ENCODE results near the gene TTC39C.

Gene TTC39C

GRCh38 chr18:24003903-24004640, 10.5 kb upstream of the TTC39C start:
- no peak overlapping the region for H3K4me3 ChIP-seq (ENCODE audit: low read depth, low read length)
- no peaks in the 10 kb centered on the region for H3K9me3 ChIP-seq (ENCODE audit: severe bottlenecking)
- H3K36me3 ChIP-seq, result no peaks in the 10 kb centered on the region
- H3K27ac ChIP-seq, result no peak overlapping the region
- no peak for TF ChIP-seq CTCF (IDR thresholded peaks at IDR 0.05; ENCODE audit: low read depth, low read length)
- DNase-seq, result no peak
- no peaks in the 10 kb centered on the region for H3K27me3 ChIP-seq (ENCODE audit: insufficient read depth, low read depth, severe bottlenecking)

- Histone ChIP-seq H3K27me3 (ENCODE audit: insufficient read depth, low read depth, severe bottlenecking) (no peaks in the 10 kb centered on the region), H3K9me3 (ENCODE audit: severe bottlenecking) (no peaks in the 10 kb centered on the region), H3K4me3 (ENCODE audit: low read depth, low read length) (no peak overlapping the region), H3K27ac (no peak overlapping the region), H3K36me3 (no peaks in the 10 kb centered on the region)
- TF ChIP-seq CTCF (IDR thresholded peaks at IDR 0.05; ENCODE audit: low read depth, low read length), result no peak
- no peak for DNase-seq
Measured at GRCh38 chr18:24006712-24007313, 7.7 kb upstream of the TTC39C start.

GRCh38 chr18:24009246-24009645, 5.3 kb upstream of the TTC39C start:
- H3K4me3 ChIP-seq (ENCODE audit: low read depth, low read length), result no peak overlapping the region
- TF ChIP-seq CTCF (IDR thresholded peaks at IDR 0.05; ENCODE audit: low read depth, low read length), result no peak
- no peaks in the 10 kb centered on the region for H3K36me3 ChIP-seq
- H3K27me3 ChIP-seq (ENCODE audit: insufficient read depth, low read depth, severe bottlenecking), result no peaks in the 10 kb centered on the region
- no peak overlapping the region for H3K27ac ChIP-seq
- DNase-seq, result no peak
- H3K9me3 ChIP-seq (ENCODE audit: severe bottlenecking), result no peaks in the 10 kb centered on the region

GRCh38 chr18:24009651-24010333, 4.8 kb upstream of the TTC39C start:
- Histone ChIP-seq H3K27me3 (ENCODE audit: insufficient read depth, low read depth, severe bottlenecking) (no peaks in the 10 kb centered on the region), H3K4me3 (ENCODE audit: low read depth, low read length) (no peak overlapping the region), H3K27ac (no peak overlapping the region), H3K9me3 (ENCODE audit: severe bottlenecking) (no peaks in the 10 kb centered on the region), H3K36me3 (no peaks in the 10 kb centered on the region)
- no peak for TF ChIP-seq CTCF (IDR thresholded peaks at IDR 0.05; ENCODE audit: low read depth, low read length)
- no peak for DNase-seq

GRCh38 chr18:24010673-24011072, 3.9 kb upstream of the TTC39C start:
- DNase-seq, result no peak
- no peaks in the 10 kb centered on the region for H3K27me3 ChIP-seq (ENCODE audit: insufficient read depth, low read depth, severe bottlenecking)
- no peak for TF ChIP-seq CTCF (IDR thresholded peaks at IDR 0.05; ENCODE audit: low read depth, low read length)
- no peak overlapping the region for H3K27ac ChIP-seq
- H3K9me3 ChIP-seq (ENCODE audit: severe bottlenecking), result no peaks in the 10 kb centered on the region
- no peak overlapping the region for H3K4me3 ChIP-seq (ENCODE audit: low read depth, low read length)
- H3K36me3 ChIP-seq, result no peaks in the 10 kb centered on the region
